ENCODE results near the gene PYHIN1. TPM values are rescaled to one million over a fixed set of nuclear protein-coding genes. Genes with fewer than 3 reads are reported as not detected.

The PYHIN1 gene
- total RNA-seq, 1 donor from 2014 or later: not detected

- H3K4me3 Mint-ChIP-seq (ENCODE audit: low read depth): no peak overlapping the region
Observed at GRCh38 chr1:159014851-159015250, 83.5 kb downstream of the PYHIN1 start.

GRCh38 chr1:159015440-159015909 lies 84.1 kb downstream of the PYHIN1 start:
- Mint-ChIP-seq H3K9me3 (ENCODE audit: low read depth) (peaks cover 5% of the 10 kb centered on the region), H3K27me3 (no peaks in the 10 kb centered on the region), H3K4me3 (ENCODE audit: low read depth) (no peak overlapping the region), H3K4me1 (ENCODE audit: low read depth) (peaks cover 8% of the 10 kb centered on the region), H3K27ac (no peak overlapping the region), H3K36me3 (ENCODE audit: insufficient read depth) (no peaks in the 10 kb centered on the region)
- DNase-seq (ENCODE audit: low spot score, unreplicated experiment): no peak
- TF ChIP-seq CTCF (IDR thresholded peaks at IDR 0.05; ENCODE audit: unreplicated experiment): no peak

More at GRCh38 chr1:159014851-159015250, 83.5 kb downstream of the PYHIN1 start:
- no peaks in the 10 kb centered on the region for H3K36me3 Mint-ChIP-seq (ENCODE audit: insufficient read depth)
- no peak overlapping the region for H3K27ac Mint-ChIP-seq
- no peak for DNase-seq (ENCODE audit: low spot score, unreplicated experiment)
- TF ChIP-seq CTCF (IDR thresholded peaks at IDR 0.05; ENCODE audit: unreplicated experiment): no peak
- H3K4me1 Mint-ChIP-seq (ENCODE audit: low read depth): peaks cover 14% of the 10 kb centered on the region
- H3K9me3 Mint-ChIP-seq (ENCODE audit: low read depth): peaks cover 5% of the 10 kb centered on the region
- H3K27me3 Mint-ChIP-seq: no peaks in the 10 kb centered on the region

- Mint-ChIP-seq H3K9me3 (ENCODE audit: low read depth) (no peaks in the 10 kb centered on the region), H3K27ac (no peak overlapping the region), H3K36me3 (ENCODE audit: insufficient read depth) (peaks cover 3% of the 10 kb centered on the region), H3K27me3 (no peaks in the 10 kb centered on the region), H3K4me1 (ENCODE audit: low read depth) (peaks cover 2% of the 10 kb centered on the region), H3K4me3 (ENCODE audit: low read depth) (no peak overlapping the region)
- TF ChIP-seq CTCF (IDR thresholded peaks at IDR 0.05; ENCODE audit: unreplicated experiment): no peak
- no peak for DNase-seq (ENCODE audit: low spot score, unreplicated experiment)
Observed at GRCh38 chr1:159023723-159024122, 92.4 kb downstream of the PYHIN1 start.

GRCh38 chr1:159025043-159025442 lies 93.7 kb downstream of the PYHIN1 start:
- no peaks in the 10 kb centered on the region for H3K27me3 Mint-ChIP-seq
- peaks cover 2% of the 10 kb centered on the region for H3K9me3 Mint-ChIP-seq (ENCODE audit: low read depth)
- no peak for TF ChIP-seq CTCF (IDR thresholded peaks at IDR 0.05; ENCODE audit: unreplicated experiment)
- no peak for DNase-seq (ENCODE audit: low spot score, unreplicated experiment)
- H3K27ac Mint-ChIP-seq: no peak overlapping the region
- peaks cover 3% of the 10 kb centered on the region for H3K36me3 Mint-ChIP-seq (ENCODE audit: insufficient read depth)
- H3K4me1 Mint-ChIP-seq (ENCODE audit: low read depth): no peaks in the 10 kb centered on the region
- no peak overlapping the region for H3K4me3 Mint-ChIP-seq (ENCODE audit: low read depth)

Other genes with a start within 250 kb of the PYHIN1 start
- not detected in 2 replicates for gene SPTA1, start 244.8 kb upstream of the PYHIN1 start, total RNA-seq
- gene OR6K2, start 230.9 kb upstream of the PYHIN1 start, total RNA-seq: not detected in 2 replicates
- not detected in 2 replicates for gene OR6K3, start 210.8 kb upstream of the PYHIN1 start, total RNA-seq
- not detected in 2 replicates for gene OR6K6, start 176.8 kb upstream of the PYHIN1 start, total RNA-seq
- gene OR6N1, start 159.4 kb upstream of the PYHIN1 start, total RNA-seq: not detected in 2 replicates
- gene OR6N2, start 150.3 kb upstream of the PYHIN1 start, total RNA-seq: not detected in 2 replicates
- gene MNDA, start 100.2 kb upstream of the PYHIN1 start, total RNA-seq: not detected in 2 replicates
- 8.9 and 9.5 TPM in 2 replicates for gene IFI16, start 78.4 kb downstream of the PYHIN1 start, total RNA-seq
- gene AIM2, start 145.2 kb downstream of the PYHIN1 start, total RNA-seq: 2.0 and 2.1 TPM in 2 replicates
- 7.1 and 8.9 TPM in 2 replicates for gene CADM3, start 240.1 kb downstream of the PYHIN1 start, total RNA-seq

All from progenitor cell of endocrine pancreas (in vitro differentiated cells).